Esophagus squamous epithelium (tissue), 5 donors: ENCODE measurements around the gene KCNIP2. TPM values are rescaled to one million over a fixed set of nuclear protein-coding genes. Genes with fewer than 3 reads are reported as not detected.

Source experiments
- DNase-seq: peaks from one replicate; lab custom pipeline; 2025; lab: John Stamatoyannopoulos, UW
- H3K27ac ChIP-seq, 4 donors: fragments of 200-600 bp; sonication (generic); one replicate each; pipeline ENCODE4 v1.5.1; 2016 to 2019; ENCODE audit warnings: mild to moderate bottlenecking in 1 of 4
- H3K27me3 ChIP-seq, 4 donors: fragments of 200-600 bp; sonication (generic); 1 replicate in 3 of 4; 2 replicates in 1 of 4; pipeline versions ENCODE4 v1.5.1 to v1.6.0; 2017 to 2021; ENCODE audit warnings: antibody characterized with exemption in 1 of 4
- H3K36me3 ChIP-seq, 3 donors: fragments of 200-600 bp; sonication (generic); one replicate each; pipeline ENCODE4 v1.5.1; 2016 to 2019
- H3K4me1 ChIP-seq, 3 donors: fragments of 200-600 bp; sonication (generic); one replicate each; pipeline ENCODE4 v1.5.1; 2017 to 2019
- H3K4me3 ChIP-seq, 4 donors: fragments of 200-600 bp; sonication (generic); 1 replicate in 3 of 4; 2 replicates in 1 of 4; pipeline ENCODE4 v1.5.1; 2016 to 2019; ENCODE audit warnings: mild to moderate bottlenecking in 2 of 4, moderate library complexity in 1 of 4
- H3K9me3 ChIP-seq, 3 donors: fragments of 200-600 bp; sonication (generic); one replicate each; pipeline ENCODE4 v1.5.1; 2016 to 2019
- CTCF ChIP-seq, 6 experiments: fragments of 450-650 bp in 4 of 6; fragments of 200-600 bp in 2 of 6; sonication (generic) in 2 of 6; IDR thresholded peaks; one replicate each; pipeline ENCODE4 v1.5.1; 2016 to 2019; ENCODE audit warnings: antibody characterized with exemption in 6 of 6, mild to moderate bottlenecking in 4 of 6, moderate library complexity in 4 of 6
- POLR2A ChIP-seq, 4 donors: fragments of 450-650 bp; IDR thresholded peaks; one replicate each; pipeline ENCODE4 v1.6.1; 2017; ENCODE audit warnings: antibody characterized with exemption in 4 of 4, mild to moderate bottlenecking in 4 of 4, moderate library complexity in 3 of 4
- WGBS, 2 donors: methylation state at CpG; one replicate each; pipeline ENCODE4 v1.1.5; 2018; 5-methylcytosine and 5-hydroxymethylcytosine counted together
- intact Hi-C: fragments of 100-400 bp; cut with DNase I; formaldehyde crosslinking; loops from one replicate; pipeline ENCODE4 v1.15.0; 2022
- total RNA-seq, 4 donors: library from RNA; depleted of rRNA; stranded (reverse); fragments of >200 nt; gene quantifications; one replicate each; pipeline ENCODE4 v1.1.0, GENCODE V29; 2016
- donor health status: DM: yes; HTN: yes; CAD: no.

The KCNIP2 gene
- total RNA-seq, 4 donors from 2014 or later: 1.2 to 1.5 TPM; not detected in 2

- DNase-seq: no peak
- H3K27ac ChIP-seq: no peak overlapping the region
- no peaks in the 10 kb centered on the region for H3K27me3 ChIP-seq
- intact Hi-C loops: no loop called here
- no peak for TF ChIP-seq CTCF (IDR thresholded peaks at IDR 0.05)
- no peak for TF ChIP-seq POLR2A (IDR thresholded peaks at IDR 0.05)
- no peaks in the 10 kb centered on the region for H3K9me3 ChIP-seq
- H3K4me1 ChIP-seq: peaks cover 0 to 12% (median 0%) of the 10 kb centered on the region in 3 donors
- peaks cover 0 to 58% (median 4%) of the 10 kb centered on the region in 3 donors for H3K36me3 ChIP-seq
- WGBS, 2 donors: 92 to 96% methylated on average over 2 to 3 of the region's 3 CpGs
- no peak overlapping the region for H3K4me3 ChIP-seq
These were observed 7.1 kb upstream of the KCNIP2 start for GRCh38 chr10:101850749-101851148.

- no peaks in the 10 kb centered on the region for H3K9me3 ChIP-seq
- TF ChIP-seq POLR2A (IDR thresholded peaks at IDR 0.05) (no peak), CTCF (IDR thresholded peaks at IDR 0.05) (no peak)
- WGBS, 2 donors: 63 to 65% methylated on average over 2 to 3 of the region's 3 CpGs
- no peak for DNase-seq
- no peak overlapping the region for H3K27ac ChIP-seq
- no peaks in the 10 kb centered on the region for H3K27me3 ChIP-seq
- intact Hi-C loops: loop anchor here (10.0 kb wide), 1 partner anchor 166 kb away; no protein-coding TSS in a partner anchor
- H3K4me1 ChIP-seq: peaks cover 0 to 16% (median 6%) of the 10 kb centered on the region in 3 donors
- no peak overlapping the region for H3K4me3 ChIP-seq
- H3K36me3 ChIP-seq: peaks cover 0 to 66% (median 4%) of the 10 kb centered on the region in 3 donors
These were observed 5.3 kb upstream of the KCNIP2 start for GRCh38 chr10:101848894-101849351.

DNA sequence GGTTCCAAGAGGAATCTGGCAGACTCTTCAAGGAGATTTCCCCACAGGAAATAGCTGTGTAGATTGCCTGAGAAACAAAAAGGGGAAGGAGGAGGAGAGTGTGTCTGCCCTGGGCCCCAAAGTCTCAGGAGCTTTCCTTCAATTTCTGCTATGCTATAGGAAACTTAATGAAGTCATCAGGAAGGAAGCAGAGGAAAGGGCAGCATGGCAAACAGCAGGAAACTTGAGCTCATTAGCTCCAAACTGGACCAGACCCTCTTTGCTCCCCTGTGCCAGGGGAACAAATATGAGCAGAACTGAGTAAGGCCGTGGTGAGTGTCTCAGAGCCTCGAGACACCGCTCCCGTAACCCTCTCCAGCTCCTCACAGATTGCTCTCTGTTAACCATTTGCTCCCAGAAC is 4.8 kb upstream of the KCNIP2 start:
- Histone ChIP-seq H3K9me3 (no peaks in the 10 kb centered on the region), H3K36me3 (peaks cover 0 to 66% (median 4%) of the 10 kb centered on the region in 3 donors), H3K27ac (no peak overlapping the region), H3K4me1 (peaks cover 0 to 21% (median 11%) of the 10 kb centered on the region in 3 donors), H3K4me3 (no peak overlapping the region), H3K27me3 (no peaks in the 10 kb centered on the region)
- intact Hi-C loops: loop anchor here (10.0 kb wide), 1 partner anchor 166 kb away; no protein-coding TSS in a partner anchor
- DNase-seq: no peak
- TF ChIP-seq CTCF (IDR thresholded peaks at IDR 0.05) (no peak), POLR2A (IDR thresholded peaks at IDR 0.05) (no peak)
- WGBS, 2 donors: 58 to 61% methylated on average over 4 of the region's 4 CpGs

DNA sequence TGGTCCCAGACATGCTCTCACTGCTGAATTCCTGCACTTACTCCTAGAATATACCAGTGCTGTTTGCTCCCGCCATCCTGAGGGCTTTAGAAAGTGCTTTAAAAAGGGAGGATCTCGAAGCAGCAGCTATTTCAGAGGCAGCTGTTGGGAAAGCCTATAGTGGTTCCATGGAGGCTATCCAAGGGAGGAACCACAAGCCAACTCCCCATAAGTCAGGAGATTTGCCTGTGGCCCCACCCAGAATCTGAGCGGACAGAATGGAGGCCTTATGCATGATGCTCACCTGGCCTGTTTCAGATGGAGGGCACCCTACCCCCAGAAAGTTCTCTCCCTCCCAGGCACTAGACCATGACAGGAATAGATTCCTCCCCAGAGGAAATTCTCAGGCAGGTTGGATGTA is 2.3 kb upstream of the KCNIP2 start:
- TF ChIP-seq POLR2A (IDR thresholded peaks at IDR 0.05): no peak
- H3K4me3 ChIP-seq: no peak overlapping the region
- peaks cover 7 to 32% (median 17%) of the 10 kb centered on the region in 3 donors for H3K4me1 ChIP-seq
- H3K27me3 ChIP-seq: no peaks in the 10 kb centered on the region
- H3K27ac ChIP-seq: no peak overlapping the region
- no peak for DNase-seq
- peaks cover 0 to 57% (median 4%) of the 10 kb centered on the region in 3 donors for H3K36me3 ChIP-seq
- no peaks in the 10 kb centered on the region for H3K9me3 ChIP-seq
- 82 to 100% methylated on average over 1 to 3 of the region's 3 CpGs for WGBS, 2 donors
- intact Hi-C loops: loop anchor here (10.0 kb wide), 1 partner anchor 169 kb away; no protein-coding TSS in a partner anchor

- H3K27ac ChIP-seq: no peak overlapping the region
- H3K4me1 ChIP-seq: peaks cover 23 to 42% (median 30%) of the 10 kb centered on the region in 3 donors
- no peak overlapping the region for H3K4me3 ChIP-seq
- no peaks in the 10 kb centered on the region for H3K9me3 ChIP-seq
- H3K36me3 ChIP-seq: peaks cover 0 to 19% (median 0%) of the 10 kb centered on the region in 3 donors
- H3K27me3 ChIP-seq: no peaks in the 10 kb centered on the region
- DNase-seq: no peak
- intact Hi-C loops: loop anchor here (10.0 kb wide), 1 partner anchor 173 kb away; no protein-coding TSS in a partner anchor
- TF ChIP-seq CTCF (IDR thresholded peaks at IDR 0.05) (no peak), POLR2A (IDR thresholded peaks at IDR 0.05) (no peak)
These were observed 1.8 kb downstream of the KCNIP2 start for GRCh38 chr10:101841826-101842225.
